Stomach (tissue), 9 donors: ENCODE results near the gene ZFAND4. TPM values are rescaled to one million over a fixed set of nuclear protein-coding genes. Genes with fewer than 3 reads are reported as not detected.

Source experiments
- DNase-seq, 2 donors: peaks; one replicate each; pipeline versions ENCODE4 v3.0.0 to v3.0.0-alpha.2; 2013 to 2019
- H3K27ac ChIP-seq, 5 donors: fragments of 200-600 bp in 4 of 5; sonication (generic) in 4 of 5; one replicate each; pipeline ENCODE4 v1.5.1; 2013 to 2019; ENCODE audit warnings: mild to moderate bottlenecking in 1 of 5, moderate library complexity in 1 of 5
- H3K27me3 ChIP-seq, 3 donors: fragments of 200-600 bp; sonication (generic); one replicate each; pipeline ENCODE4 v1.5.1; 2017 to 2019; ENCODE audit warnings: mixed run types in 1 of 3
- H3K36me3 ChIP-seq, 4 donors: fragments of 200-600 bp; sonication (generic); 1 replicate in 3 of 4; 2 replicates in 1 of 4; pipeline ENCODE4 v1.5.1; 2016 to 2019
- H3K4me1 ChIP-seq, 4 donors: fragments of 200-600 bp; sonication (generic); one replicate each; pipeline ENCODE4 v1.5.1; 2016 to 2019
- H3K4me3 ChIP-seq, 4 donors: fragments of 200-600 bp; sonication (generic) in 3 of 4; one replicate each; pipeline ENCODE4 v1.5.1; 2016 to 2019; ENCODE audit warnings: mild to moderate bottlenecking in 1 of 4
- H3K9me3 ChIP-seq, 4 donors: fragments of 200-600 bp; sonication (generic); one replicate each; pipeline ENCODE4 v1.5.1; 2016 to 2019
- EP300 ChIP-seq: sonication (generic); formaldehyde crosslinking; IDR thresholded peaks from one replicate; pipeline ENCODE4 v1.6.1; 2017; ENCODE audit warnings: antibody characterized with exemption
- POLR2A ChIP-seq, 4 donors: fragments of 450-650 bp; IDR thresholded peaks; one replicate each; pipeline ENCODE4 v1.6.1; 2016; ENCODE audit warnings: antibody characterized with exemption in 4 of 4, control low read depth in 2 of 4, mild to moderate bottlenecking in 1 of 4, moderate library complexity in 1 of 4
- POLR2AphosphoS5 ChIP-seq, 3 donors: sonication (generic); formaldehyde crosslinking; IDR thresholded peaks; one replicate each; pipeline ENCODE4 v1.6.1; 2016; ENCODE audit warnings: antibody characterized with exemption in 3 of 3
- WGBS, 5 donors: extraction: QIAGEN DNeasy Blood & Tissue Kit in 3 of 5; methylation state at CpG; one replicate each; pipeline versions ENCODE4 v1.1.5 to v1.1.7; 2013 to 2018; 5-methylcytosine and 5-hydroxymethylcytosine counted together
- intact Hi-C: fragments of 100-400 bp; cut with DNase I; formaldehyde crosslinking; loops from one replicate; pipeline ENCODE4 v1.15.1; 2023; ENCODE audit warnings: low total_unique reads
- polyA plus RNA-seq, 3 donors: library from polyadenylated mRNA; stranded (reverse); fragments of 200-250 nt; gene quantifications; one replicate each; pipeline ENCODE4 v1.2.3, GENCODE V29; 2013
- total RNA-seq, 5 donors: library from RNA; depleted of rRNA; stranded (reverse); fragments of >200 nt; gene quantifications; one replicate each; pipeline versions ENCODE4 v1.1.0 to v1.2.3, GENCODE V29; 2014 to 2016
- TF ChIP-seq, protein P1 (sequence below), 7 experiments: fragments of 450-650 bp in 4 of 7; fragments of 200-600 bp in 3 of 7; sonication (generic) in 3 of 7; IDR thresholded peaks; one replicate each; pipeline ENCODE4 v1.5.1; 2016 to 2019; ENCODE audit warnings: antibody characterized with exemption in 7 of 7, control low read depth in 2 of 7, mild to moderate bottlenecking in 1 of 7
- donor health status: healthy with polysubstance abuse.
- donor health status: Bipolar disorder and iron deficiency.
- donor health status: healthy.

ZFAND4 gene
- total and polyA plus RNA-seq, 8 donors = 3.2 to 179 (median 7.0) TPM

- Histone ChIP-seq H3K27me3 (no peaks in the 10 kb centered on the region), H3K4me3 (no peak overlapping the region), H3K27ac (no peak overlapping the region), H3K36me3 (peaks cover 0 to 13% (median 0%) of the 10 kb centered on the region in 4 donors), H3K9me3 (no peaks in the 10 kb centered on the region), H3K4me1 (peaks cover 12 to 36% (median 21%) of the 10 kb centered on the region in 4 donors)
- DNase-seq = no peak
- intact Hi-C loops = loop anchor here (10.0 kb wide), 1 partner anchor 118 kb away; no protein-coding TSS in a partner anchor
- TF ChIP-seq POLR2AphosphoS5 (IDR thresholded peaks at IDR 0.05) (no peak), POLR2A (IDR thresholded peaks at IDR 0.05) (no peak), EP300 (no peak)
- TF ChIP-seq, protein P1, sequence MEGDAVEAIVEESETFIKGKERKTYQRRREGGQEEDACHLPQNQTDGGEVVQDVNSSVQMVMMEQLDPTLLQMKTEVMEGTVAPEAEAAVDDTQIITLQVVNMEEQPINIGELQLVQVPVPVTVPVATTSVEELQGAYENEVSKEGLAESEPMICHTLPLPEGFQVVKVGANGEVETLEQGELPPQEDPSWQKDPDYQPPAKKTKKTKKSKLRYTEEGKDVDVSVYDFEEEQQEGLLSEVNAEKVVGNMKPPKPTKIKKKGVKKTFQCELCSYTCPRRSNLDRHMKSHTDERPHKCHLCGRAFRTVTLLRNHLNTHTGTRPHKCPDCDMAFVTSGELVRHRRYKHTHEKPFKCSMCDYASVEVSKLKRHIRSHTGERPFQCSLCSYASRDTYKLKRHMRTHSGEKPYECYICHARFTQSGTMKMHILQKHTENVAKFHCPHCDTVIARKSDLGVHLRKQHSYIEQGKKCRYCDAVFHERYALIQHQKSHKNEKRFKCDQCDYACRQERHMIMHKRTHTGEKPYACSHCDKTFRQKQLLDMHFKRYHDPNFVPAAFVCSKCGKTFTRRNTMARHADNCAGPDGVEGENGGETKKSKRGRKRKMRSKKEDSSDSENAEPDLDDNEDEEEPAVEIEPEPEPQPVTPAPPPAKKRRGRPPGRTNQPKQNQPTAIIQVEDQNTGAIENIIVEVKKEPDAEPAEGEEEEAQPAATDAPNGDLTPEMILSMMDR (IDR thresholded peaks at IDR 0.05) = no peak
- WGBS, 5 donors = 43 to 82% (median 69%) methylated on average over 4 of the region's 4 CpGs
Observed at GRCh38 chr10:45592432-45592831, 80.1 kb downstream of the ZFAND4 start.

GRCh38 chr10:45591280-45591679 is 81.3 kb downstream of the ZFAND4 start:
- Histone ChIP-seq H3K4me1 (peaks cover 12 to 36% (median 21%) of the 10 kb centered on the region in 4 donors), H3K27me3 (no peaks in the 10 kb centered on the region), H3K36me3 (peaks cover 0 to 13% (median 0%) of the 10 kb centered on the region in 4 donors), H3K9me3 (peaks cover 0 to 8% (median 2%) of the 10 kb centered on the region in 4 donors), H3K4me3 (no peak overlapping the region), H3K27ac (no peak overlapping the region)
- no peak for DNase-seq
- WGBS, 5 donors = 89 to 94% (median 91%) methylated on average over 2 of the region's 2 CpGs
- intact Hi-C loops = loop anchor here (10.0 kb wide), 1 partner anchor 116 kb away; no protein-coding TSS in a partner anchor
- no peak for TF ChIP-seq POLR2A (IDR thresholded peaks at IDR 0.05)

GRCh38 chr10:45589868-45590267 is 82.7 kb downstream of the ZFAND4 start:
- Histone ChIP-seq H3K27ac (no peak overlapping the region), H3K27me3 (no peaks in the 10 kb centered on the region), H3K4me1 (peaks cover 7 to 31% (median 19%) of the 10 kb centered on the region in 4 donors), H3K36me3 (peaks cover 0 to 13% (median 0%) of the 10 kb centered on the region in 4 donors), H3K4me3 (no peak overlapping the region), H3K9me3 (peaks cover 0 to 12% (median 3%) of the 10 kb centered on the region in 4 donors)
- no peak for TF ChIP-seq POLR2A (IDR thresholded peaks at IDR 0.05)
- no peak for TF ChIP-seq POLR2AphosphoS5 (IDR thresholded peaks at IDR 0.05)
- no peak for TF ChIP-seq EP300
- TF ChIP-seq, protein P1 (IDR thresholded peaks at IDR 0.05) = no peak
- DNase-seq = no peak
- intact Hi-C loops = loop anchor here (10.0 kb wide), 1 partner anchor 115 kb away; no protein-coding TSS in a partner anchor
- 95 to 99% (median 99%) methylated on average over 2 of the region's 2 CpGs for WGBS, 5 donors

- Histone ChIP-seq H3K4me3 (no peak overlapping the region), H3K36me3 (peaks cover 0 to 13% (median 0%) of the 10 kb centered on the region in 4 donors), H3K27me3 (no peaks in the 10 kb centered on the region), H3K4me1 (peaks cover 7 to 29% (median 19%) of the 10 kb centered on the region in 4 donors), H3K9me3 (peaks cover 0 to 12% (median 5%) of the 10 kb centered on the region in 4 donors), H3K27ac (no peak overlapping the region)
- TF ChIP-seq POLR2AphosphoS5 (IDR thresholded peaks at IDR 0.05) (no peak), POLR2A (IDR thresholded peaks at IDR 0.05) (no peak), EP300 (no peak)
- TF ChIP-seq, protein P1 (IDR thresholded peaks at IDR 0.05) = no peak
- intact Hi-C loops = no loop called here
- DNase-seq = no peak
Observed at GRCh38 chr10:45589009-45589408, 83.6 kb downstream of the ZFAND4 start.
